Measurements from ENCODE around the gene GPC3.

The GPC3 gene

DNA sequence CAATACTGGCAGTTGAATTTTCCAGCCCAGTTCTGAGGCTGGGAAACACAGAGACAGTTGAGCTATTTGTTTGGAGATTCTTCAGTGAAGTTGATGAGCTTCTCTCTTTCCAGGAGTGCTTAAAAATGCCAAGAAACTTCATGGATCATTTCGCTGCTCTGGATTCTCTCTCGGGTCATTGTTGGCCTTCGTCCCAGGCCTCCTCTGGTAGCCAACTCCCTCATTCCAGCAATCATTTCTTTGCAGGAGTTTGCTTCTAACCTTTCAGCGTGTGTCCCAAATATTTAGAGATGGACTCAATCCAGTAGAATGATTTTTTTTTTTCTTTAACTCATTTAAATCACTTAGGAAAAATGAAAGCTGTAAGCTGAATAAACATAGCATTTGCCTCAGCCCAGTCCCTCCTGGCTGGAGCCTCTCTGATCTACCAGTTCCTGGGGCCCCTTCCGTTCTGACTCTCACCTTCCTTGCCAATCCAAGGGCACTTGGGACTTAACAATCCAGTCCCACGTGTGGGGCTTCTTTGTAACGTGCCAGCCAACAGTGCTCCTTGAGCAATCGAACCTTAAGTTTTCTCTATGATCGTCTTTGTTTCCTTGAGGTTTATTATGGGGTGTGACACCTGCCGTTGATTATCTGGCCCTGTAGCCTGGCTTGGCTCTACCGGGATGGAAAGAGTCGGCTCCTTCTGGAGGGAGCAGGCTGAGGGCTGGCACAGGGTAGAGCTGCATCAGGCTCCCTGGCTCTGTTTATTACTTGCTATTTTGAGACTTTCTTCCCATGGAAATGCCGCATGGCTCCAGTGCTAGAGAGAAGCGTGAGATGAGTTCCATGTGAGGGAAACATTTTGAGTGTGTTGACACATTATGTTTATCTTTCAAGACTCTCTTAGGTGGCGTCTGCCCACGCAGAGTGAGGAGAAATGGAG lies 489.7 kb downstream of the GPC3 start:
- TF ChIP-seq, protein P1, sequence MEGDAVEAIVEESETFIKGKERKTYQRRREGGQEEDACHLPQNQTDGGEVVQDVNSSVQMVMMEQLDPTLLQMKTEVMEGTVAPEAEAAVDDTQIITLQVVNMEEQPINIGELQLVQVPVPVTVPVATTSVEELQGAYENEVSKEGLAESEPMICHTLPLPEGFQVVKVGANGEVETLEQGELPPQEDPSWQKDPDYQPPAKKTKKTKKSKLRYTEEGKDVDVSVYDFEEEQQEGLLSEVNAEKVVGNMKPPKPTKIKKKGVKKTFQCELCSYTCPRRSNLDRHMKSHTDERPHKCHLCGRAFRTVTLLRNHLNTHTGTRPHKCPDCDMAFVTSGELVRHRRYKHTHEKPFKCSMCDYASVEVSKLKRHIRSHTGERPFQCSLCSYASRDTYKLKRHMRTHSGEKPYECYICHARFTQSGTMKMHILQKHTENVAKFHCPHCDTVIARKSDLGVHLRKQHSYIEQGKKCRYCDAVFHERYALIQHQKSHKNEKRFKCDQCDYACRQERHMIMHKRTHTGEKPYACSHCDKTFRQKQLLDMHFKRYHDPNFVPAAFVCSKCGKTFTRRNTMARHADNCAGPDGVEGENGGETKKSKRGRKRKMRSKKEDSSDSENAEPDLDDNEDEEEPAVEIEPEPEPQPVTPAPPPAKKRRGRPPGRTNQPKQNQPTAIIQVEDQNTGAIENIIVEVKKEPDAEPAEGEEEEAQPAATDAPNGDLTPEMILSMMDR (IDR thresholded peaks at IDR 0.05; ENCODE audit: control extremely low read depth, extremely low read depth, low read depth, missing control alignments) = no peak
- POLR2A ChIA-PET = no interaction called here
- no peak for DNase-seq (ENCODE audit: extremely low spot score)
- CTCF ChIA-PET = no interaction called here

GRCh38 chrX:133493366-133493765 lies 492.0 kb downstream of the GPC3 start:
- ChIA-PET CTCF (no interaction called here), POLR2A (no interaction called here)
- TF ChIP-seq, protein P1 (IDR thresholded peaks at IDR 0.05; ENCODE audit: control extremely low read depth, extremely low read depth, low read depth, missing control alignments) = no peak
- DNase-seq (ENCODE audit: extremely low spot score) = no peak

DNA sequence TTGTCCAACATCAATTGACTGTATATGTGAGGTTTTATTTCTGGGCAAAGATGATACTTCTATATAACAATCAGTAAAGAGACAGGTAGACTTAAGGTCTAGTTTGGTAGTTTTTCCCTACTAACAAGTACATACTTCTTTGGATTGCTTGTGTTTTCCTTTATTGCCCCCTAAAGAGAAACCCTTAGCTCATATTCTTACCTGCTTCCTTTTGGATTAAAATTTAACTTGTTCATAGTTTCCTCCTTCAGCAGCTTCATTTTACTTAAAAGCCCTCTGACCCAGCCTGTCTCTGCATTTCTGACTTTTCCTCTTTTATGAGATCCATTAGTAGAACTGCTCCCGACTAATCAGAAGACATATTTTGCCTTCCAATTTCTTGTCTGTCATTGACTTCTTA lies 494.4 kb downstream of the GPC3 start:
- no peak for DNase-seq (ENCODE audit: extremely low spot score)
- TF ChIP-seq, protein P1 (IDR thresholded peaks at IDR 0.05; ENCODE audit: control extremely low read depth, extremely low read depth, low read depth, missing control alignments) = no peak
- POLR2A ChIA-PET = no interaction called here
- CTCF ChIA-PET = no interaction called here
